BLaER1 treated with 17β-estradiol and CSF1 and Interleukin-3, amounts not matched to agents 10 nM and 100 nM (cell line): ENCODE results near the gene TGFB2.

Experiments
- H3K27ac ChIP-seq, 11 experiments: shearing (Covaris generic); formaldehyde crosslinking; 2 replicates each; pipeline ENCODE4 v1.8.1; 2022
- H3K27me3 ChIP-seq, 11 experiments: shearing (Covaris generic); formaldehyde crosslinking; 2 replicates each; pipeline ENCODE4 v1.8.1; 2022
- H3K36me3 ChIP-seq, 11 experiments: shearing (Covaris generic); formaldehyde crosslinking; 2 replicates each; pipeline ENCODE4 v1.8.1; 2022
- H3K4me1 ChIP-seq, 10 experiments: shearing (Covaris generic); formaldehyde crosslinking; 2 replicates each; pipeline ENCODE4 v1.8.1; 2022
- H3K4me2 ChIP-seq, 11 experiments: shearing (Covaris generic); formaldehyde crosslinking; 2 replicates each; pipeline ENCODE4 v1.8.1; 2022
- H3K4me3 ChIP-seq, 10 experiments: shearing (Covaris generic); formaldehyde crosslinking; 2 replicates each; pipeline ENCODE4 v1.8.1; 2022
- H3K9ac ChIP-seq, 11 experiments: shearing (Covaris generic); formaldehyde crosslinking; 2 replicates each; pipeline ENCODE4 v1.8.1; 2022
- H3K9me3 ChIP-seq, 11 experiments: shearing (Covaris generic); formaldehyde crosslinking; replicated peaks in 1 of 11; 2 replicates each; pipeline ENCODE4 v1.8.1; 2022
- H4K20me1 ChIP-seq, 11 experiments: shearing (Covaris generic); formaldehyde crosslinking; 2 replicates each; pipeline ENCODE4 v1.8.1; 2022
- Cebpa-rat ChIP-seq, 11 experiments: shearing (Covaris generic); IDR thresholded peaks; 2 replicates each; pipeline ENCODE4 v1.8.1; 2022

Gene TGFB2

DNA sequence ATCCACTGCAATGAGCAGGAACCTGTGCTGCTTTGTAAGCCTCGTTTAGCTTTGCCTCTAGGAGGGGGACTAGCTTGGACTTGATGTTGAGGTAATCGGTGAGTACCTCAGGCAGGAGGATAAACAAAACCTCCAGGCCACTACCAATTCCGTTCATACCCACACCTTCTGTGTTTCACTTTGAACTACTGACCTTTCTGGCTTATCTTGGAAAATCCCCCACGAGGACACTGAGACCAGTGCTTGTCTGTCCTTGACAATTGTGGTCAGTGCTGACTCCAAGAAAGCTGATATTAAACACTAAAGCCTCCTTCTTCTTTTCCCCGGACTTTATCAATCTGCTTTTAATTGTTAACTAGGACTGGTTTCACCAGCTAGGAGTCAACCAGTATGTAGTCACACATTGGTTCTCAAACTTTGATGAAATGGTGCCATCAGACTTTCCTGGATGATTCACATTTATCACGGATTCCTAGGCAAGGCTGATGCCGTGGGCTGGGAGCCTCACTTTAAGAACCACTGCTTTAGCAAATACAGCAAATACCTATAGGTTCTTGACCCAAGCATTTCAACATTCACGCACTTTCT, 52.7 kb downstream of the TGFB2 start:
- Histone ChIP-seq H4K20me1 (no peaks in the 10 kb centered on the region; a peak in 1 of 22 replicates), H3K4me3 (no peak overlapping the region), H3K9ac (no peak overlapping the region), H3K4me1 (peaks cover 0 to 8% (median 2%) of the 10 kb centered on the region in 10 experiments; a peak in 8 of 20 replicates), H3K36me3 (no peaks in the 10 kb centered on the region), H3K9me3 (peaks cover 0 to 26% (median 0%) of the 10 kb centered on the region in 11 experiments; a peak in 6 of 22 replicates), H3K4me2 (no peak overlapping the region), H3K27me3 (peaks cover 0 to 33% (median 0%) of the 10 kb centered on the region in 11 experiments; a peak in 4 of 22 replicates), H3K27ac (no peak overlapping the region)
- TF ChIP-seq Cebpa-rat (IDR thresholded peaks at IDR 0.05), result no peak

DNA sequence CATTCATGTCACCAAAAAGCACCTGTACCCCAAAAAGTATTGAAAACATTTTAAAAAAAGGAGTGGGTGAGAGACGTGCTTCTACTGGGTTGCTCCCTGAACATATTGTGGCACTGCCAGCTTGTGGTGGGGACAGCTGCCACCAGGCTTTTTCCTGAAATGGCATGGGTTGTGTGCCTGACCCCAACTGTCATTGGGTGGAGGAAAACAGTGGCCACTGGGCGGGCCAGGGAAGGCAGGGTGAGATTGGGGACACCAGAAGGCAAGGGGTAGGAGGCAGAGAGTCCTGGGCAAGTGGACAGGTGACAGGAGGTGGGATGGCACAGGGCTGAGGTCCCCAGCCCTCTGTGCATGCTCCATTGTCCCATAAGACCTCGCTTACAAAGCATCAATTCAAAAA, 55.5 kb downstream of the TGFB2 start:
- Histone ChIP-seq H3K27ac (no peak overlapping the region), H3K9me3 (peaks cover 0 to 26% (median 0%) of the 10 kb centered on the region in 11 experiments; a peak in 6 of 22 replicates), H3K9ac (no peak overlapping the region), H3K27me3 (peaks cover 0 to 12% (median 0%) of the 10 kb centered on the region in 11 experiments; a peak in 1 of 22 replicates), H3K4me3 (no peak overlapping the region), H3K4me2 (no peak overlapping the region), H3K36me3 (no peaks in the 10 kb centered on the region), H4K20me1 (no peaks in the 10 kb centered on the region), H3K4me1 (peaks cover 0 to 9% (median 3%) of the 10 kb centered on the region in 10 experiments; a peak in 8 of 20 replicates)
- no peak for TF ChIP-seq Cebpa-rat (IDR thresholded peaks at IDR 0.05)

DNA sequence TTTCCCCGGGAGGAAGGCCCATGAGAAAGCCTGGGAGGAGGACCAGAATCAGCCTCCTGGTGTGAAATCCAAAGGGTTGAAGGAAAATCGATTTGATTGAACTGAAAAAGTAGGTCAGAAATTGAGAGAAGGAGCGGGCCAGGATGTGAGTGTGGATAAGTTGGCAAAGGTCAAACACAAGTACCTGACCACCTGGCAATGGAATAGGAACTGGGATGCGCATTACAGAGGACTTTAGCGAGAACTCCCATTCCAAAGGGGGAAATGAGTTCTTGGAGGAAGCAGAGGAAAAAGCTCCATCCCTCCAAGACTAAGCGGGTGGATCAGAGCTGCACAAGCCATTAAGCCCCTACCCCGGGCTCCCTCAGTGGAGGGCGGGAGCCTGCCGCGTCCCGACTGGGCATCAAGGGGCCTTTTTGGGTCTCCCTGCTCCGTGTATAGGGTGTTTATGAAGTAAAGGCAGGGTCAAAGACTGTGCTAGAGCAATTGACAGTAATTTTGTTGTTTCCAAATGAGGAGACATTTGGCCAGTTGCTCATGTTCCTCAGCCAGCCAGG, 56.4 kb downstream of the TGFB2 start:
- Histone ChIP-seq H3K9me3 (peaks cover 0 to 26% (median 0%) of the 10 kb centered on the region in 11 experiments; a peak in 6 of 22 replicates), H3K4me3 (no peak overlapping the region), H3K4me1 (peaks cover 0 to 9% (median 3%) of the 10 kb centered on the region in 10 experiments; a peak in 8 of 20 replicates), H3K27ac (no peak overlapping the region), H3K4me2 (no peak overlapping the region), H3K27me3 (peaks cover 0 to 8% (median 0%) of the 10 kb centered on the region in 11 experiments; a peak in 1 of 22 replicates), H3K36me3 (no peaks in the 10 kb centered on the region), H3K9ac (no peak overlapping the region), H4K20me1 (no peaks in the 10 kb centered on the region)
- TF ChIP-seq Cebpa-rat (IDR thresholded peaks at IDR 0.05), result no peak

DNA sequence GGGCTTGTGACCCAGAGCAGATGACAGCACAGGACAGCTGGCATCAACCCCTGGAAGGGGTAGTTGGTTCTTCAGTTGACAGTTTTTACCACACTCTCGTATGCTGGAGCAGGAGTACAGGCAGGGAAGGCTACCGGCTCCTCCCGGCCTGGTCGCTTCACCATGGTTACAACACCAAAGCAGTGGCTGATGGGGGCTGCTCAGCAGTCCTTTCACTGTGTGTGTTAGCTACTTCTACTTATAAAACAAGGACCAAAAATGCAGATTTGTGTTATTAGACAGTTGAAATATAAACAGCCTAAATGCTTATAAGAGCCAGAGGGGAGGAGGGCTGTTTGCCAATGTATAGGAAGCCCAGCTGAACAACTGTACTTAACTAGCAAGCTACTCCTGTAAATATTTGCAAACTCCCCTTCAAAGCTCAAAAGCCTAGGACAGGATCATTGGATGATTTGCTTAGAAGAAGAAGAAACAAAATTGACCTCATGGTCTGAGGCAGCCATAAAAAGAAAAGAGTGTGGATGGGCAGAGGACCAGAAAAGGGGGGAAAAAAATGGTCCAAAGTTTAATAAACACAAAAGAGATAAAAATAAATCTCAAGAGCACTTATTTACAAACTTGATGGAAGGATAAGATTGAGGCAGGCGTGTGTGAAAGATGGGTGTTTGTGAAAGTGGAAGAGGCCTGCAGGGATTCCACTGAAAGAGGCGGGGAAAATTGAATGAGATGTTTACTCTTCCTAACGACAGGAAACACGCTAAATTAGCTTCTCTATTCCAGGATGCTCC, 57.1 kb downstream of the TGFB2 start:
- Histone ChIP-seq H3K4me2 (peak overlapping the region in 7 of 11 experiments; percentile 5 to 45 (median 29); a peak in 7 of 22 replicates), H3K27me3 (peaks cover 0 to 7% (median 0%) of the 10 kb centered on the region in 11 experiments; a peak in 1 of 22 replicates), H4K20me1 (no peaks in the 10 kb centered on the region), H3K9ac (no peak overlapping the region), H3K9me3 (peaks cover 0 to 26% (median 0%) of the 10 kb centered on the region in 11 experiments; a peak in 6 of 22 replicates), H3K36me3 (no peaks in the 10 kb centered on the region), H3K4me3 (no peak overlapping the region), H3K4me1 (peaks cover 0 to 9% (median 3%) of the 10 kb centered on the region in 10 experiments; a peak in 8 of 20 replicates), H3K27ac (no peak overlapping the region)
- TF ChIP-seq Cebpa-rat (IDR thresholded peaks at IDR 0.05), result no peak

DNA sequence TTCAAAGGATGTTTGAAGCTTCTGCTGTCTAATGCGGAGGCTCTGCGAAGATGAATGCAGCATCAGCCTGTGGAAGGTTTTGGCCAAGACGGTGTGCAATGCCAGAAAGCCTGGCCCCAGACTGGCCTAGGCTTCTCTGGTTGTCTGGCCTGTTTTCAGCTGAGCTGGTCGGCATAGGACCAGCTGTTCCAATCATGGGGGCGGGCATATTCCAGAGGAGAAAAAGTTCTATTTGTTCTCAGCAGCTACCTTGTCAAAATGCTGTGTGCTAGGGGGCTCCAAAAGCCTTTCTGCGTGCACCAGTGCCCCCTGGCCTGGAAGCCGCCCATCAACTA, 57.6 kb downstream of the TGFB2 start:
- peaks cover 0 to 5% (median 0%) of the 10 kb centered on the region in 11 experiments; a peak in 1 of 22 replicates for H3K27me3 ChIP-seq
- TF ChIP-seq Cebpa-rat (IDR thresholded peaks at IDR 0.05), result no peak
- H3K4me2 ChIP-seq, result peak overlapping the region in 8 of 11 experiments; percentile 5 to 45 (median 27); a peak in 7 of 22 replicates

DNA sequence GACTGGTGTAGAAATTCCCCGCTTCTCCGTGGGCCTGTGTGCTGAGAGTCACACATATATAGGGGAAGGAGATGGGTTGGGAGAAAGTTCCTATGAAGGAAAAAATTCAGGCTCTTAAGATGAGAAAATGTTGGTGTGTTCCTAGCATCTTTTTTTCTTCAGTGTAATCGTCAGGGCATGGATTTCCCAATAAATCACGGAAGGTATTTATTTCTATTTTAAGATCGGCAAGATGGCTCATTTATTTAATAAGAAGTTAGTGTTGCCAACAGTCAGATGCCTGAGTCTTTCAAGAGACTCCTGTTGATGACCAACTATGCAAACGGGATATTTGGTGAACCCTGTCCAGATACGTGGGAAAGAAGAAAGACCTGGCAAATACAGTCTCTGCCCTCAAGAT, 58.2 kb downstream of the TGFB2 start:
- H3K4me2 ChIP-seq, result peak overlapping the region in 2 of 11 experiments; percentile 37 to 38; a peak in 2 of 22 replicates
- H3K9ac ChIP-seq, result no peak overlapping the region
- no peaks in the 10 kb centered on the region for H3K36me3 ChIP-seq
- no peaks in the 10 kb centered on the region; a peak in 1 of 22 replicates for H3K27me3 ChIP-seq
- TF ChIP-seq Cebpa-rat (IDR thresholded peaks at IDR 0.05), result no peak
- no peak overlapping the region for H3K27ac ChIP-seq
- peaks cover 0 to 9% (median 3%) of the 10 kb centered on the region in 10 experiments; a peak in 8 of 20 replicates for H3K4me1 ChIP-seq
- H4K20me1 ChIP-seq, result no peaks in the 10 kb centered on the region
- H3K9me3 ChIP-seq, result peaks cover 0 to 26% (median 0%) of the 10 kb centered on the region in 11 experiments; a peak in 6 of 22 replicates
- no peak overlapping the region for H3K4me3 ChIP-seq

More for the DNA sequence above, 57.6 kb downstream of the TGFB2 start:
- Histone ChIP-seq H4K20me1 (no peaks in the 10 kb centered on the region), H3K9me3 (peaks cover 0 to 26% (median 0%) of the 10 kb centered on the region in 11 experiments; a peak in 6 of 22 replicates), H3K4me3 (no peak overlapping the region), H3K36me3 (no peaks in the 10 kb centered on the region), H3K4me1 (peaks cover 0 to 9% (median 3%) of the 10 kb centered on the region in 10 experiments; a peak in 8 of 20 replicates), H3K27ac (no peak overlapping the region), H3K9ac (no peak overlapping the region)

DNA sequence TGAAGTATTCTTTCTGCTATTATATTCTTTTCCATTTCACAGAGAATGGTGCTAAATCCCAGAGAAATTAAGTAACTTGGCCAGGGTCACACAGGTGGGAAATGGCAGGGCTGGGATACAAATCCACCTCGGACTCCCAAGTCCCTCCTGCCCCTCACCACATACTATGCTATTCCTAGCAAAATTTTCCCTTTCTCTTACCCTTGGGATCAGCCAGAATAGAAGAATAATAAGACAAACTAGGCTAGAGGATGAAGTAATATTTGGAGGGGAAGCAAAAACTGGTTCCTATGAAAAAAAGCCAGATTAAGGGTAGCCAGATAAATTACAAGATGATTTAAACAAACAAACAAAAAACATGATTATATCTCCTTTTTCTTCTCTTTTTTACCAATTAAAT, 62.5 kb downstream of the TGFB2 start:
- TF ChIP-seq Cebpa-rat (IDR thresholded peaks at IDR 0.05), result no peak
- H3K27ac ChIP-seq, result no peak overlapping the region
- no peaks in the 10 kb centered on the region for H3K27me3 ChIP-seq
- H3K36me3 ChIP-seq, result no peaks in the 10 kb centered on the region
- no peak overlapping the region for H3K4me3 ChIP-seq
- no peaks in the 10 kb centered on the region for H4K20me1 ChIP-seq
- peaks cover 0 to under 1% (median 0%) of the 10 kb centered on the region in 11 experiments; a peak in 1 of 22 replicates for H3K9me3 ChIP-seq
- peaks cover 0 to 18% (median 12%) of the 10 kb centered on the region in 10 experiments; a peak in 12 of 20 replicates for H3K4me1 ChIP-seq
- no peak overlapping the region for H3K9ac ChIP-seq
- H3K4me2 ChIP-seq, result no peak overlapping the region

DNA sequence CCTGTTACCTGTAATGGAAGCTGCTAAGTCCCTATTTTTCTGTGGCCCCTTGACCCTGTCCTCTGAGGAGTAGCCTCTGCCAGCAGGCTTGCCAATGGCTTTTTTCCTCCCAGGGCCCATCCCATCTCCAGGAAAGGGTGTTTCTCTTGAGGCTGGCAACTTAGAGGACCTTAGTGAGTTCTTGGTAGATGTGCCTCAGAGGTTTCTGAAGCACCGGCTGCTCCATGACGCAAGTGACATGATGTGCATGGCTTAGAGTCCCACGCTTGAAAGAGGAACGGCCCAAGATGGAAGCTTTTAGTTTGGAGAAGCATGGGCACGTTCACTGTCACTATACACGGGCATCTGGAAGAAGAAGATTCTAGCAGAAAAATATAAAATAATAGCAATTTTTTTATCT, 63.0 kb downstream of the TGFB2 start:
- Histone ChIP-seq H3K27me3 (no peaks in the 10 kb centered on the region), H3K4me3 (no peak overlapping the region), H3K36me3 (no peaks in the 10 kb centered on the region), H3K4me1 (peaks cover 0 to 14% (median 10%) of the 10 kb centered on the region in 10 experiments; a peak in 11 of 20 replicates), H3K9me3 (no peaks in the 10 kb centered on the region), H3K4me2 (no peak overlapping the region), H3K27ac (no peak overlapping the region), H4K20me1 (no peaks in the 10 kb centered on the region), H3K9ac (no peak overlapping the region)
- TF ChIP-seq Cebpa-rat (IDR thresholded peaks at IDR 0.05), result no peak

DNA sequence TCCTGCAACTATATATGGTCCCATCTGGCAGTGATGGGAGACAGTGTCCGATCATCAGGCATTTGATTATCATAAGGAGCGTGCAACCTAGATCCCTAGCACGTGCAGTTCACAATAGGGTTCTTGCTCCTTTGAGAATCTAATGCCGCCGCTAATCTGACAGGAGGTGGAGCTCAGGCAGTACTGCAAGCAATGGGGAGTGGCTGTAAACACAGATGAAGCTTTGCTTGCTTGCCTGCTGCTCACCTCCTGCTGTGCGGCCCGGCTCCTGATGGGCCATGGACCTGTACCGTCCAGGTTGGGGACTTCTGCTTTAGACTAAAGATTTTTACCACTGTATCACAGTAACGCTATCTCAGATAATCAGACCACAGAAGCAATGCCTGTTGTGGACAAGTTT, 63.8 kb downstream of the TGFB2 start:
- no peak overlapping the region for H3K4me3 ChIP-seq
- no peak overlapping the region for H3K27ac ChIP-seq
- H3K4me1 ChIP-seq, result peaks cover 0 to 14% (median 10%) of the 10 kb centered on the region in 10 experiments; a peak in 11 of 20 replicates
- peak overlapping the region in 6 of 11 experiments; percentile 9 to 36 (median 30); a peak in 8 of 22 replicates for H3K4me2 ChIP-seq
- no peaks in the 10 kb centered on the region for H3K27me3 ChIP-seq
- no peaks in the 10 kb centered on the region for H3K9me3 ChIP-seq
- no peaks in the 10 kb centered on the region for H4K20me1 ChIP-seq
- no peaks in the 10 kb centered on the region for H3K36me3 ChIP-seq
- no peak for TF ChIP-seq Cebpa-rat (IDR thresholded peaks at IDR 0.05)
- H3K9ac ChIP-seq, result no peak overlapping the region
